ENCODE data around the gene GMPPA.

DNA sequence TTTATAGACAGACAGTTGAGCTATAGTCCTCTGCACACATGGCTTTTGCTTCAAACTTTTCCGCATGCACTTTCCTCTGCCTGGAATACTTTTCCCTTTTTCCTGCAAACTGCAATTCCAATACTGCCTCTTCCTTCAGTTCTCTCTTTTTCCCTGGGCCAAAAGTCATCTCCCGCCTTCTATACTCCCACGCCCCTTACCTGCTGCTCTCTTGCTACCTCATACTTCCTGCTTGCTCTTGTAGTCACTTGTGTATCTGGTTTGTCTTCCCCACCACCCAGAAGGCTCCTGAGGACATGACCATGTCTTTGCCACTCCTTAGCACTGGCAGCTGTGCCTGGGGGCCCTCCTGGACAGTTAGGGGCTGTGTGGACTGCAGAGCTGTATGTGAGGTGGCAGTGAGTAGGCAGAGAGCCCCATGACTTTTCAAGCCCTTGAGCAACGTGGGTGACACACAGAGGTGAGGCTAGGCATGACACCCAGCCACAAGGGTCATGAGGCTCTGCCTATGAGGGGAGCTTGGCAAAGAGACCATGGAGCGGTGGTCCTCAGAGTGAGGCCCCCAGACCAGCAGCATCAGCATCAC lies 40.8 kb upstream of the GMPPA start:
- TF ChIP-seq CTCF (IDR thresholded peaks at IDR 0.05) (no peak), POLR2A (IDR thresholded peaks at IDR 0.05) (no peak)

Data from thyroid gland (tissue), 4 donors.